GM23338 (cell line): ENCODE data around the gene CSF1R. TPM values are rescaled to one million over a fixed set of nuclear protein-coding genes. Genes with fewer than 3 reads are reported as not detected.

Source experiments
- ATAC-seq: fragments of 200-7000 bp; cut with Tn5 transposase; 3 replicates; pipeline ENCODE4 v1.9.1; 2020
- DNase-seq: peaks from one replicate; pipeline ENCODE4 v3.0.0-alpha.2; 2015; ENCODE audit warnings: low spot score
- H2AFZ ChIP-seq: fragments of 200-600 bp; sonication (generic); 2 replicates; pipeline ENCODE4 v1.8.0; 2016; ENCODE audit warnings: antibody characterized with exemption, mild to moderate bottlenecking, moderate library complexity
- H3F3A ChIP-seq: fragments of 200-600 bp; sonication (generic); replicated peaks from 2 replicates; pipeline ENCODE4 v1.8.0; 2017; ENCODE audit warnings: antibody characterized with exemption, mixed run types, low read depth
- H3K27ac ChIP-seq: fragments of 200-600 bp; sonication (generic); 2 replicates; pipeline ENCODE4 v1.6.1; 2016; ENCODE audit warnings: low read depth
- H3K27me3 ChIP-seq: fragments of 200-600 bp; sonication (generic); 2 replicates; pipeline ENCODE4 v1.8.0; 2016; ENCODE audit warnings: mild to moderate bottlenecking, mixed run types, moderate library complexity; ENCODE audit not compliant: insufficient read depth
- H3K36me3 ChIP-seq: fragments of 200-600 bp; sonication (generic); 2 replicates; pipeline ENCODE4 v1.8.0; 2016; ENCODE audit warnings: mild to moderate bottlenecking; ENCODE audit not compliant: insufficient read depth
- H3K4me1 ChIP-seq: fragments of 200-600 bp; sonication (generic); 2 replicates; pipeline ENCODE4 v1.8.0; 2016; ENCODE audit warnings: mild to moderate bottlenecking, moderate library complexity; ENCODE audit not compliant: insufficient read depth
- H3K4me2 ChIP-seq: fragments of 200-600 bp; sonication (generic); 2 replicates; pipeline ENCODE4 v1.7.1; 2017; ENCODE audit warnings: mixed run types
- H3K4me3 ChIP-seq: fragments of 200-600 bp; sonication (generic); 2 replicates; pipeline ENCODE4 v1.6.1; 2016; ENCODE audit warnings: mixed run types
- H3K79me2 ChIP-seq: fragments of 200-600 bp; sonication (generic); replicated peaks from 2 replicates; pipeline ENCODE4 v1.8.0; 2017; ENCODE audit warnings: mild to moderate bottlenecking; ENCODE audit not compliant: insufficient read depth
- H3K9me2 ChIP-seq: fragments of 200-600 bp; sonication (generic); 2 replicates; pipeline ENCODE4 v1.8.0; 2017; ENCODE audit not compliant: insufficient read depth
- H4K20me1 ChIP-seq: fragments of 200-600 bp; sonication (generic); replicated peaks from 2 replicates; pipeline ENCODE4 v1.8.0; 2017; ENCODE audit warnings: mild to moderate bottlenecking; ENCODE audit not compliant: insufficient read depth
- H3K27ac Mint-ChIP-seq: 2 replicates; pipeline ENCODE4 v1.8.0; 2020; ENCODE audit warnings: inconsistent platforms, mild to moderate bottlenecking, moderate library complexity, mixed read lengths
- H3K27me3 Mint-ChIP-seq: 3 replicates; pipeline ENCODE4 v1.8.0; 2022; ENCODE audit warnings: low read depth, mild to moderate bottlenecking, moderate library complexity, mixed read lengths, inconsistent platforms; ENCODE audit not compliant: insufficient read depth, poor library complexity
- H3K36me3 Mint-ChIP-seq: 3 replicates; pipeline ENCODE4 v1.8.0; 2021; ENCODE audit warnings: low read depth, mild to moderate bottlenecking, inconsistent platforms, moderate library complexity, mixed read lengths
- H3K4me1 Mint-ChIP-seq: 3 replicates; pipeline ENCODE4 v1.8.0; 2020; ENCODE audit warnings: mild to moderate bottlenecking, inconsistent platforms, mixed read lengths
- H3K4me3 Mint-ChIP-seq: 3 replicates; pipeline ENCODE4 v1.8.0; 2021; ENCODE audit warnings: moderate library complexity, mild to moderate bottlenecking, inconsistent platforms, mixed read lengths
- H3K9me3 Mint-ChIP-seq: 3 replicates; pipeline ENCODE4 v1.8.0; 2020; ENCODE audit warnings: moderate library complexity, mild to moderate bottlenecking, inconsistent platforms, mixed read lengths
- CREB1 ChIP-seq: fragments of 250-450 bp; sonication (Bioruptor Pico); IDR thresholded peaks from 2 replicates; pipeline ENCODE4 v1.5.0; 2020; ENCODE audit warnings: low read depth, mild to moderate bottlenecking, moderate library complexity
- CTCF ChIP-seq, 2 experiments: fragments of 200-600 bp in 1 of 2; sonication (generic) in 1 of 2; conservative IDR thresholded peaks; 2 replicates each; pipeline versions ENCODE4 v1.5.1 to v1.6.1; 2016 to 2017; ENCODE audit warnings: antibody characterized with exemption in 2 of 2, low read depth in 2 of 2, mild to moderate bottlenecking in 2 of 2, moderate library complexity in 1 of 2
- EZH2 ChIP-seq: fragments of 200-600 bp; sonication (generic); IDR thresholded peaks from one replicate; pipeline ENCODE4 v1.8.0; 2017; ENCODE audit warnings: antibody characterized with exemption, mild to moderate bottlenecking, low read depth; ENCODE audit not compliant: unreplicated experiment
- EZH2phosphoT487 ChIP-seq: fragments of 200-600 bp; sonication (generic); IDR thresholded peaks from one replicate; pipeline ENCODE4 v1.8.1; 2018; ENCODE audit warnings: antibody characterized with exemption; ENCODE audit not compliant: unreplicated experiment
- JUNB ChIP-seq: IDR thresholded peaks from one replicate; pipeline ENCODE4 v1.6.1; 2016; ENCODE audit warnings: antibody characterized with exemption; ENCODE audit not compliant: unreplicated experiment
- NANOG ChIP-seq: IDR thresholded peaks from 2 replicates; pipeline ENCODE4 v1.6.1; 2016; ENCODE audit warnings: antibody characterized with exemption, borderline replicate concordance
- POLR2AphosphoS5 ChIP-seq: IDR thresholded peaks from 2 replicates; pipeline ENCODE4 v1.6.1; 2016; ENCODE audit warnings: antibody characterized with exemption, low read depth
- STAT1 ChIP-seq: IDR thresholded peaks from one replicate; pipeline ENCODE4 v1.6.1; 2016; ENCODE audit warnings: antibody characterized with exemption; ENCODE audit not compliant: unreplicated experiment
- ZNF114 ChIP-seq: fragments of 250-450 bp; sonication (Bioruptor Pico); IDR thresholded peaks from 2 replicates; pipeline ENCODE4 v1.5.0; 2020; ENCODE audit warnings: mild to moderate bottlenecking, moderate library complexity
- ZNF331 ChIP-seq: fragments of 250-450 bp; sonication (Bioruptor Pico); IDR thresholded peaks from 2 replicates; pipeline ENCODE4 v1.5.0; 2020; ENCODE audit warnings: low read depth, mild to moderate bottlenecking, moderate library complexity
- polyA plus RNA-seq: library from polyadenylated mRNA; unstranded; fragments of >200 nt; fragmentation: Nextera tagmentation; extraction: Ambion mirVana; gene quantifications from 2 replicates; pipeline ENCODE4 v1.2.1, GENCODE V29; 2016
- total RNA-seq: library from RNA; depleted of rRNA; stranded (reverse); fragments of >200 nt; shearing (Covaris generic); gene quantifications from 2 replicates; pipeline ENCODE4 v1.2.3, GENCODE V29; 2014
- TF ChIP-seq, protein P1 (sequence below): IDR thresholded peaks from 2 replicates; pipeline ENCODE4 v1.6.1; 2016; ENCODE audit warnings: antibody characterized with exemption
- TF ChIP-seq, protein P2 (sequence below): IDR thresholded peaks from one replicate; pipeline ENCODE4 v1.6.1; 2018; ENCODE audit warnings: antibody characterized with exemption; ENCODE audit not compliant: unreplicated experiment
- TF ChIP-seq, protein P3 (sequence below): fragments of 250-450 bp; sonication (Bioruptor Pico); IDR thresholded peaks from 2 replicates; pipeline ENCODE4 v1.5.0; 2020; ENCODE audit warnings: mild to moderate bottlenecking, moderate library complexity

Gene CSF1R
- total and polyA plus RNA-seq, 2 experiments from 2014 or later, result 0.21 TPM; not detected in 1

GRCh38 chr5:150013931-150014330 lies 72.4 kb downstream of the CSF1R start:
- no peaks in the 10 kb centered on the region for H3K27me3 Mint-ChIP-seq
- Histone ChIP-seq H3K36me3 (peaks cover 54% of the 10 kb centered on the region), H3K9me2 (no peaks in the 10 kb centered on the region), H3K4me3 (no peak overlapping the region), H2AFZ (no peak overlapping the region), H3K27me3 (no peaks in the 10 kb centered on the region), H3K4me1 (no peaks in the 10 kb centered on the region), H3K27ac (no peak overlapping the region), H3K4me2 (no peak overlapping the region), H4K20me1 (peaks cover 12% of the 10 kb centered on the region; the same call in 1 of the 2 replicates), H3K79me2 (peaks cover 7% of the 10 kb centered on the region; the same call in 1 of the 2 replicates), H3F3A (no peaks in the 10 kb centered on the region)
- H3K4me3 Mint-ChIP-seq, result no peak overlapping the region
- H3K36me3 Mint-ChIP-seq, result peaks cover 85% of the 10 kb centered on the region
- TF ChIP-seq EZH2 (no peak), NANOG (no peak), EZH2phosphoT487 (no peak), STAT1 (no peak), ZNF331 (no peak), CTCF (conservative IDR thresholded peaks at IDR 0.05; ENCODE audit: low read depth in 2 of 2) (no peak), POLR2AphosphoS5 (no peak), JUNB (no peak), CREB1 (no peak), ZNF114 (CRISPR knock-in tag) (no peak)
- TF ChIP-seq, protein P1, sequence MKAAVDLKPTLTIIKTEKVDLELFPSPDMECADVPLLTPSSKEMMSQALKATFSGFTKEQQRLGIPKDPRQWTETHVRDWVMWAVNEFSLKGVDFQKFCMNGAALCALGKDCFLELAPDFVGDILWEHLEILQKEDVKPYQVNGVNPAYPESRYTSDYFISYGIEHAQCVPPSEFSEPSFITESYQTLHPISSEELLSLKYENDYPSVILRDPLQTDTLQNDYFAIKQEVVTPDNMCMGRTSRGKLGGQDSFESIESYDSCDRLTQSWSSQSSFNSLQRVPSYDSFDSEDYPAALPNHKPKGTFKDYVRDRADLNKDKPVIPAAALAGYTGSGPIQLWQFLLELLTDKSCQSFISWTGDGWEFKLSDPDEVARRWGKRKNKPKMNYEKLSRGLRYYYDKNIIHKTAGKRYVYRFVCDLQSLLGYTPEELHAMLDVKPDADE, result no peak
- TF ChIP-seq, protein P2, sequence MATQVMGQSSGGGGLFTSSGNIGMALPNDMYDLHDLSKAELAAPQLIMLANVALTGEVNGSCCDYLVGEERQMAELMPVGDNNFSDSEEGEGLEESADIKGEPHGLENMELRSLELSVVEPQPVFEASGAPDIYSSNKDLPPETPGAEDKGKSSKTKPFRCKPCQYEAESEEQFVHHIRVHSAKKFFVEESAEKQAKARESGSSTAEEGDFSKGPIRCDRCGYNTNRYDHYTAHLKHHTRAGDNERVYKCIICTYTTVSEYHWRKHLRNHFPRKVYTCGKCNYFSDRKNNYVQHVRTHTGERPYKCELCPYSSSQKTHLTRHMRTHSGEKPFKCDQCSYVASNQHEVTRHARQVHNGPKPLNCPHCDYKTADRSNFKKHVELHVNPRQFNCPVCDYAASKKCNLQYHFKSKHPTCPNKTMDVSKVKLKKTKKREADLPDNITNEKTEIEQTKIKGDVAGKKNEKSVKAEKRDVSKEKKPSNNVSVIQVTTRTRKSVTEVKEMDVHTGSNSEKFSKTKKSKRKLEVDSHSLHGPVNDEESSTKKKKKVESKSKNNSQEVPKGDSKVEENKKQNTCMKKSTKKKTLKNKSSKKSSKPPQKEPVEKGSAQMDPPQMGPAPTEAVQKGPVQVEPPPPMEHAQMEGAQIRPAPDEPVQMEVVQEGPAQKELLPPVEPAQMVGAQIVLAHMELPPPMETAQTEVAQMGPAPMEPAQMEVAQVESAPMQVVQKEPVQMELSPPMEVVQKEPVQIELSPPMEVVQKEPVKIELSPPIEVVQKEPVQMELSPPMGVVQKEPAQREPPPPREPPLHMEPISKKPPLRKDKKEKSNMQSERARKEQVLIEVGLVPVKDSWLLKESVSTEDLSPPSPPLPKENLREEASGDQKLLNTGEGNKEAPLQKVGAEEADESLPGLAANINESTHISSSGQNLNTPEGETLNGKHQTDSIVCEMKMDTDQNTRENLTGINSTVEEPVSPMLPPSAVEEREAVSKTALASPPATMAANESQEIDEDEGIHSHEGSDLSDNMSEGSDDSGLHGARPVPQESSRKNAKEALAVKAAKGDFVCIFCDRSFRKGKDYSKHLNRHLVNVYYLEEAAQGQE, result no peak
- TF ChIP-seq, protein P3, sequence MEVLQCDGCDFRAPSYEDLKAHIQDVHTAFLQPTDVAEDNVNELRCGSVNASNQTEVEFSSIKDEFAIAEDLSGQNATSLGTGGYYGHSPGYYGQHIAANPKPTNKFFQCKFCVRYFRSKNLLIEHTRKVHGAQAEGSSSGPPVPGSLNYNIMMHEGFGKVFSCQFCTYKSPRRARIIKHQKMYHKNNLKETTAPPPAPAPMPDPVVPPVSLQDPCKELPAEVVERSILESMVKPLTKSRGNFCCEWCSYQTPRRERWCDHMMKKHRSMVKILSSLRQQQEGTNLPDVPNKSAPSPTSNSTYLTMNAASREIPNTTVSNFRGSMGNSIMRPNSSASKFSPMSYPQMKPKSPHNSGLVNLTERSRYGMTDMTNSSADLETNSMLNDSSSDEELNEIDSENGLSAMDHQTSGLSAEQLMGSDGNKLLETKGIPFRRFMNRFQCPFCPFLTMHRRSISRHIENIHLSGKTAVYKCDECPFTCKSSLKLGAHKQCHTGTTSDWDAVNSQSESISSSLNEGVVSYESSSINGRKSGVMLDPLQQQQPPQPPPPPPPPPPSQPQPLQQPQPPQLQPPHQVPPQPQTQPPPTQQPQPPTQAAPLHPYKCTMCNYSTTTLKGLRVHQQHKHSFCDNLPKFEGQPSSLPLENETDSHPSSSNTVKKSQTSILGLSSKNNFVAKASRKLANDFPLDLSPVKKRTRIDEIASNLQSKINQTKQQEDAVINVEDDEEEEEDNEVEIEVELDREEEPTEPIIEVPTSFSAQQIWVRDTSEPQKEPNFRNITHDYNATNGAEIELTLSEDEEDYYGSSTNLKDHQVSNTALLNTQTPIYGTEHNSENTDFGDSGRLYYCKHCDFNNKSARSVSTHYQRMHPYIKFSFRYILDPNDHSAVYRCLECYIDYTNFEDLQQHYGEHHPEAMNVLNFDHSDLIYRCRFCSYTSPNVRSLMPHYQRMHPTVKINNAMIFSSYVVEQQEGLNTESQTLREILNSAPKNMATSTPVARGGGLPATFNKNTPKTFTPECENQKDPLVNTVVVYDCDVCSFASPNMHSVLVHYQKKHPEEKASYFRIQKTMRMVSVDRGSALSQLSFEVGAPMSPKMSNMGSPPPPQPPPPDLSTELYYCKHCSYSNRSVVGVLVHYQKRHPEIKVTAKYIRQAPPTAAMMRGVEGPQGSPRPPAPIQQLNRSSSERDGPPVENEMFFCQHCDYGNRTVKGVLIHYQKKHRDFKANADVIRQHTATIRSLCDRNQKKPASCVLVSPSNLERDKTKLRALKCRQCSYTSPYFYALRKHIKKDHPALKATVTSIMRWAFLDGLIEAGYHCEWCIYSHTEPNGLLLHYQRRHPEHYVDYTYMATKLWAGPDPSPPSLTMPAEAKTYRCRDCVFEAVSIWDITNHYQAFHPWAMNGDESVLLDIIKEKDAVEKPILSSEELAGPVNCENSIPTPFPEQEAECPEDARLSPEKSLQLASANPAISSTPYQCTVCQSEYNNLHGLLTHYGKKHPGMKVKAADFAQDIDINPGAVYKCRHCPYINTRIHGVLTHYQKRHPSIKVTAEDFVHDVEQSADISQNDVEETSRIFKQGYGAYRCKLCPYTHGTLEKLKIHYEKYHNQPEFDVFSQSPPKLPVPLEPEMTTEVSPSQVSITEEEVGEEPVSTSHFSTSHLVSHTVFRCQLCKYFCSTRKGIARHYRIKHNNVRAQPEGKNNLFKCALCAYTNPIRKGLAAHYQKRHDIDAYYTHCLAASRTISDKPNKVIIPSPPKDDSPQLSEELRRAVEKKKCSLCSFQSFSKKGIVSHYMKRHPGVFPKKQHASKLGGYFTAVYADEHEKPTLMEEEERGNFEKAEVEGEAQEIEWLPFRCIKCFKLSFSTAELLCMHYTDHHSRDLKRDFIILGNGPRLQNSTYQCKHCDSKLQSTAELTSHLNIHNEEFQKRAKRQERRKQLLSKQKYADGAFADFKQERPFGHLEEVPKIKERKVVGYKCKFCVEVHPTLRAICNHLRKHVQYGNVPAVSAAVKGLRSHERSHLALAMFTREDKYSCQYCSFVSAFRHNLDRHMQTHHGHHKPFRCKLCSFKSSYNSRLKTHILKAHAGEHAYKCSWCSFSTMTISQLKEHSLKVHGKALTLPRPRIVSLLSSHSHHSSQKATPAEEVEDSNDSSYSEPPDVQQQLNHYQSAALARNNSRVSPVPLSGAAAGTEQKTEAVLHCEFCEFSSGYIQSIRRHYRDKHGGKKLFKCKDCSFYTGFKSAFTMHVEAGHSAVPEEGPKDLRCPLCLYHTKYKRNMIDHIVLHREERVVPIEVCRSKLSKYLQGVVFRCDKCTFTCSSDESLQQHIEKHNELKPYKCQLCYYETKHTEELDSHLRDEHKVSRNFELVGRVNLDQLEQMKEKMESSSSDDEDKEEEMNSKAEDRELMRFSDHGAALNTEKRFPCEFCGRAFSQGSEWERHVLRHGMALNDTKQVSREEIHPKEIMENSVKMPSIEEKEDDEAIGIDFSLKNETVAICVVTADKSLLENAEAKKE (CRISPR knock-in tag), result no peak
- no peaks in the 10 kb centered on the region for H3K4me1 Mint-ChIP-seq
- H3K9me3 Mint-ChIP-seq, result peaks cover 10% of the 10 kb centered on the region; the same call in 1 of the 3 replicates
- ATAC-seq, result no peak
- no peak overlapping the region for H3K27ac Mint-ChIP-seq
- no peak for DNase-seq
